Cardiac ventricle fibroblast (primary cell): Measurements from ENCODE around the gene CEACAM1. TPM values are rescaled to one million over a fixed set of nuclear protein-coding genes. Genes with fewer than 3 reads are reported as not detected.

Experiments
- total RNA-seq: library from RNA; depleted of rRNA; stranded (reverse); fragments of >200 nt; gene quantifications from 2 replicates; pipeline ENCODE4 v1.2.3, GENCODE V29; 2015

The CEACAM1 gene
- not detected in 2 replicates for total RNA-seq

GRCh38 chr19:42528354-42529247 is at the start of gene CEACAM1:
CEACAM1 (minus strand) TSS chr19:42528481; CDS start chr19:42528374, 107 bp downstream.

Other genes with a start within 250 kb of the CEACAM1 start
- not detected in 2 replicates for gene PRR19, start 226.3 kb downstream of the CEACAM1 start, total RNA-seq
- 12.2 and 18.7 TPM in 2 replicates for gene PAFAH1B3, start 225.9 kb downstream of the CEACAM1 start, total RNA-seq
- not detected in 2 replicates for gene TMEM145, start 215.2 kb downstream of the CEACAM1 start, total RNA-seq
- gene MEGF8, start 202.8 kb downstream of the CEACAM1 start, total RNA-seq, result 29.7 and 33.9 TPM in 2 replicates
- gene CNFN, start 138.2 kb downstream of the CEACAM1 start, total RNA-seq, result not detected in 2 replicates
- 3.8 and 3.9 TPM in 2 replicates for gene LIPE, start 101.1 kb downstream of the CEACAM1 start, total RNA-seq
- gene CXCL17, start 85.5 kb downstream of the CEACAM1 start, total RNA-seq, result not detected in 2 replicates
- not detected in 2 replicates for gene CEACAM8, start 66.4 kb upstream of the CEACAM1 start, total RNA-seq
- not detected in 2 replicates for gene PSG3, start 212.0 kb upstream of the CEACAM1 start, total RNA-seq
- gene PSG8, start 237.2 kb upstream of the CEACAM1 start, total RNA-seq, result not detected in 2 replicates